Neural crest cell (in vitro differentiated cells): ENCODE results near the gene GRK4. TPM values are rescaled to one million over a fixed set of nuclear protein-coding genes. Genes with fewer than 3 reads are reported as not detected.

Source experiments
- DNase-seq: peaks from one replicate; pipeline ENCODE4 v3.0.0; 2021; ENCODE audit warnings: low read depth, mixed read lengths, low spot score
- H3K27ac Mint-ChIP-seq: one replicate; pipeline ENCODE4 v1.8.0; 2021; ENCODE audit warnings: mild to moderate bottlenecking, mixed read lengths; ENCODE audit not compliant: unreplicated experiment
- H3K27me3 Mint-ChIP-seq: 2 replicates; pipeline ENCODE4 v1.8.0; 2021; ENCODE audit warnings: low read depth, mild to moderate bottlenecking, mixed read lengths
- H3K36me3 Mint-ChIP-seq: 2 replicates; pipeline ENCODE4 v1.8.0; 2021; ENCODE audit warnings: low read depth, mild to moderate bottlenecking, mixed read lengths
- H3K4me1 Mint-ChIP-seq: 2 replicates; pipeline ENCODE4 v1.8.0; 2021; ENCODE audit warnings: mixed read lengths
- H3K4me3 Mint-ChIP-seq: one replicate; pipeline ENCODE4 v1.8.0; 2021; ENCODE audit warnings: mild to moderate bottlenecking, mixed read lengths
- H3K9me3 Mint-ChIP-seq: 2 replicates; pipeline ENCODE4 v1.8.0; 2021; ENCODE audit warnings: mixed read lengths
- total RNA-seq: library from RNA; stranded (reverse); gene quantifications from 2 replicates; pipeline ENCODE4 v1.2.1, GENCODE V29; 2021
- TF ChIP-seq, protein P1 (sequence below): fragments of 200-600 bp; sonication (generic); conservative IDR thresholded peaks from 2 replicates; pipeline ENCODE4 v1.5.0; 2021; ENCODE audit warnings: antibody characterized with exemption, mild to moderate bottlenecking

Gene GRK4
- total RNA-seq, 1 donor from 2014 or later, result 8.9 TPM

DNA sequence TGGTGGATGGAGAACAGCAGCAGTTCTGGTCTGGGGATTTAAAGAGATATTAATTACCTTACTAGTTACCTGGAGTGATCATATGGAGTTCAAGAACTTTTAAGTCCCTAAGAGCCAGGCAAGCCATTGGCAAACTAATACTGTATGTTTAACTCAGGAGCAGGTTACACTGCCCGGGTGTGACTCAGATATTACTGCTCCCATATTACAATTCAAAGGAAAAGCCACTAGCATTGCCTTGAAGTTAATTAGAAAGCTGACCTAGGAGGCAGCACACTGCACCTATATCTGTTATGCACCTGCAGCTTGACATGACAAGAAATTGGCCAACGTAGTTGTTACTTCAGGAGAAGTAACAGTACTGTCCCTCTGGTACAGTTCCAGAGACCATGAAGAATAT is 47.2 kb downstream of the GRK4 start:
- Mint-ChIP-seq H3K4me1 (peaks cover 9% of the 10 kb centered on the region), H3K9me3 (no peaks in the 10 kb centered on the region), H3K27ac (no peak overlapping the region), H3K27me3 (no peaks in the 10 kb centered on the region), H3K36me3 (no peaks in the 10 kb centered on the region), H3K4me3 (no peak overlapping the region)
- no peak for DNase-seq
- TF ChIP-seq, protein P1, sequence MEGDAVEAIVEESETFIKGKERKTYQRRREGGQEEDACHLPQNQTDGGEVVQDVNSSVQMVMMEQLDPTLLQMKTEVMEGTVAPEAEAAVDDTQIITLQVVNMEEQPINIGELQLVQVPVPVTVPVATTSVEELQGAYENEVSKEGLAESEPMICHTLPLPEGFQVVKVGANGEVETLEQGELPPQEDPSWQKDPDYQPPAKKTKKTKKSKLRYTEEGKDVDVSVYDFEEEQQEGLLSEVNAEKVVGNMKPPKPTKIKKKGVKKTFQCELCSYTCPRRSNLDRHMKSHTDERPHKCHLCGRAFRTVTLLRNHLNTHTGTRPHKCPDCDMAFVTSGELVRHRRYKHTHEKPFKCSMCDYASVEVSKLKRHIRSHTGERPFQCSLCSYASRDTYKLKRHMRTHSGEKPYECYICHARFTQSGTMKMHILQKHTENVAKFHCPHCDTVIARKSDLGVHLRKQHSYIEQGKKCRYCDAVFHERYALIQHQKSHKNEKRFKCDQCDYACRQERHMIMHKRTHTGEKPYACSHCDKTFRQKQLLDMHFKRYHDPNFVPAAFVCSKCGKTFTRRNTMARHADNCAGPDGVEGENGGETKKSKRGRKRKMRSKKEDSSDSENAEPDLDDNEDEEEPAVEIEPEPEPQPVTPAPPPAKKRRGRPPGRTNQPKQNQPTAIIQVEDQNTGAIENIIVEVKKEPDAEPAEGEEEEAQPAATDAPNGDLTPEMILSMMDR, result no peak

DNA sequence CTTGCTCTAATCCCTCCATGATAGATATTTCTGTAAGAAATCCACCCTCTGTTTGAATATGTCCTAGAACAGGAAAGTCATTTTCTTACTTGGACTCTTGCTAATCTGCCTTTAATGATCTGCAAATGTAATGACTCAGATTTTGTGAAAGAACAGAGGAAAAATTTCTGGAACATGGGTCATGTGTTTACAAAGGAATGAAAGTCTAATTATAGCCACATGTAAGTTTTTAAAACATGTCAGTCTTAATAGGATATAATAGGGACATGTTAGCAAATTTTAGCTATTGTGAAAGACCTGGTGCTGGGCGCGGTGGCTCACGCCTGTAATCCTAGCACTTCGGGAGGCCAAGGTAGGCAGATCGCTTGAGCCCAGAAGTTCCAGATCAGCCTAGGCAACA is 47.6 kb downstream of the GRK4 start:
- TF ChIP-seq, protein P1, result no peak
- H3K4me1 Mint-ChIP-seq, result peaks cover 9% of the 10 kb centered on the region
- no peak overlapping the region for H3K27ac Mint-ChIP-seq
- DNase-seq, result no peak
- no peaks in the 10 kb centered on the region for H3K36me3 Mint-ChIP-seq
- no peaks in the 10 kb centered on the region for H3K27me3 Mint-ChIP-seq
- H3K4me3 Mint-ChIP-seq, result no peak overlapping the region
- no peaks in the 10 kb centered on the region for H3K9me3 Mint-ChIP-seq

DNA sequence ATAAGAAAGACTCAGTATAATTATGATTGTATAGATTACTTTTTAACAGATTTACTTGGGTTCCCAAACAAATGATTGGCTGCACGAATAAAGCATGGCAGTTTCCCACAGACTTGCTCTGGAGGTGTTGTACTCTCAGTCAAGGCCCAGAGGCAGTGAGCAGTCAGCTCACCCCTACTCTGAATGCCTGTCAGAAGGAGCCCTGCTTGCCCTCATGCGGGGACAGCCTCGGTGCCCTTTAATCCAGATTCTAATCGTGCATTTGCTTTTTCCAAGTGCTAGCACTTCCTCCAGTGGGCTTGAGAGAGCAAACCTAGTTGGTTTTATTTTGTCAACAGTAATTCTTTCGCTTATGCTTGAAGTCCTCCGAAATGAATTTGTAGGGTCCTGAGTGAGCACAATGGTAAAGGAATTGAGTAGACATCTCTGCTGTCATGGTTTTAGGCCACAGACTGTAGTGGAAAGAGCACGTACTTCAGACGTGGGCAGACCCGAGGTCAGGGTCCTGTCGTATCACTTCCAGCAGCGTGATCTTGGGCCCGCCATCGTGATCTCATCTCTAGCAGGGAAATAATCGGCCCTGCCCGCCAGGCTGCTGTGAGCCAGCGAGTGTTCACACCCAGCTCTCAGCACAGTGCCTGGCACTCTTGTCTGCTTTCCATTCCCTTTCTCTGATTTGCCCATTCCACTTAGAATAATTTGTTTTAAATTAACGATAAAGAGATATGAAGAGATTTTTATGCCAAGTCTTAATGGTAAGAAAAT is 48.3 kb downstream of the GRK4 start:
- H3K27ac Mint-ChIP-seq, result no peak overlapping the region

DNA sequence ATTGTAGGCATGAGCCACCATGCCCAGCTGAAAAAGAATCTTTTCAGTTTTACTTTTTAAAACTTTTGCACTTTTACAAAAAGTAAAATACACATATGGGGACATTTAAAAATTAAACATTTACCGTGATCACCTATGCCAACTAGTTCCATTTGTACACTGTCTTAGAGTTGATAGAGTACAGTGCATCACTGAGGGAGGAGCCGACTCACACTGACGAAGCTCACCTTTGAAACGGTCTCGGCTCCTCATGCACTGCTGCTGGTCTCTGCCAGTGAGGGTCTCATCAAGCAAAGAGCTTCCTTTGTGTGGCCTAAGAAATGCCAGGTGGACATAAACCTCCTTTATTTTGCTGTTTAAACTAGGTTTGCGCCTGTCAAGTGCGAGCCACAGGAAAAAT is 50.0 kb downstream of the GRK4 start:
- no peaks in the 10 kb centered on the region for H3K36me3 Mint-ChIP-seq
- DNase-seq, result no peak
- no peaks in the 10 kb centered on the region for H3K27me3 Mint-ChIP-seq
- TF ChIP-seq, protein P1, result no peak
- H3K27ac Mint-ChIP-seq, result no peak overlapping the region
- no peaks in the 10 kb centered on the region for H3K9me3 Mint-ChIP-seq
- H3K4me1 Mint-ChIP-seq, result peaks cover 9% of the 10 kb centered on the region
- no peak overlapping the region for H3K4me3 Mint-ChIP-seq

More for the DNA sequence above, 48.3 kb downstream of the GRK4 start:
- Mint-ChIP-seq H3K4me1 (peaks cover 9% of the 10 kb centered on the region), H3K4me3 (no peak overlapping the region), H3K36me3 (no peaks in the 10 kb centered on the region), H3K27me3 (no peaks in the 10 kb centered on the region), H3K9me3 (no peaks in the 10 kb centered on the region)
- TF ChIP-seq, protein P1, result no peak
- no peak for DNase-seq

DNA sequence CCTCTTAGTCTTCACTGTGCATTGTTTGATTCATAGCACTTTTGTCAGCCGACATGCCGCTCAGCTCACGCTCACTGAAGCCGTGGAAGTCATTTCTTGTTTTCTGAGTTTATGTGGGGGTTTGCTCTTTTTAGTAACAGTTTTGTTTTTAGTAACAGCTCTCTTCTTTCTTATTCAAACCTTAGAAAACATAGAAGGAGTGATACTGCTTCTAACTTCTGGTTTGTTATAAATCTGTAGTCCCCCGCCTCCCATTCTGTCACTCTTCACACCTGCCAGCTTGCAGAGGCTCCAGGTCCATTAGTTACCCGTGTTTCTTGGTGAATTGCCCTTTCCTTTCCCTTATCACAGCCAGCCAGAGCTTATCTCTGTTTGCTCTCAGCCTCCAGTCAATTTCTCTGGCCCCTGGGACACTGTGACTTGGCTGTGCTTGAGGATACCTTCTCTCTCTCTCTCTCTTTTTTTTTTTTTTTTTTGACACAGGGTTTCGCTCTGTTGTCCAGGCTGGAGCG is 50.5 kb downstream of the GRK4 start:
- no peak for DNase-seq
- Mint-ChIP-seq H3K27me3 (no peaks in the 10 kb centered on the region), H3K9me3 (no peaks in the 10 kb centered on the region), H3K4me3 (no peak overlapping the region), H3K4me1 (peaks cover 9% of the 10 kb centered on the region), H3K36me3 (no peaks in the 10 kb centered on the region), H3K27ac (no peak overlapping the region)
- TF ChIP-seq, protein P1, result no peak
